ENCODE data around the gene SERAC1.
"Not testable (repeated sequence)": the region's sequence is repeated elsewhere in the genome, so short reads cannot be mapped to it uniquely, and the experiment has no call there.

Gene SERAC1

GRCh38 chr6:158168040-158168289 lies at the start of gene SERAC1:
Gene SERAC1 (minus strand): TSS chr6:158168262. CDS start chr6:158158363, 9,899 bp downstream.
- Histone ChIP-seq H3K79me2 (peaks cover 3% of the 10 kb centered on the region), H3K36me3 (ENCODE audit: control insufficient read depth, insufficient read depth, low read length) (no peaks in the 10 kb centered on the region), H3K4me2 (ENCODE audit: low read length) (peak within 1 kb of the TSS; percentile 94), H3K27ac (peak within 1 kb of the TSS; percentile 85), H3K4me3 (ENCODE audit: low read depth, low read length) (peak within 1 kb of the TSS; percentile 87), H3K27me3 (ENCODE audit: control insufficient read depth, insufficient read depth, low read length) (no peaks in the 10 kb centered on the region), H3K9me3 (ENCODE audit: control insufficient read depth, low read length) (no peaks in the 10 kb centered on the region), H3K4me1 (no peaks in the 10 kb centered on the region), H3K9ac (peak within 1 kb of the TSS; percentile 83), H2AFZ (peak within 1 kb of the TSS; percentile 100)
- no peak for TF ChIP-seq CTCF (IDR thresholded peaks at IDR 0.05)

GRCh38 chr6:158213925-158214674 lies 46.0 kb upstream of the SERAC1 start:
- H3K9me3 ChIP-seq (ENCODE audit: control insufficient read depth, low read length): no peaks in the 10 kb centered on the region
- no peaks in the 10 kb centered on the region for H3K36me3 ChIP-seq (ENCODE audit: control insufficient read depth, insufficient read depth, low read length)
- H3K27me3 ChIP-seq (ENCODE audit: control insufficient read depth, insufficient read depth, low read length): no peaks in the 10 kb centered on the region

GRCh38 chr6:158211273-158212055 lies 43.4 kb upstream of the SERAC1 start:
- H3K9ac ChIP-seq: no peak overlapping the region
- H3K27ac ChIP-seq: no peak overlapping the region
- no peak overlapping the region for H3K4me2 ChIP-seq (ENCODE audit: low read length)
- H3K36me3 ChIP-seq (ENCODE audit: control insufficient read depth, insufficient read depth, low read length): no peaks in the 10 kb centered on the region
- no peak for TF ChIP-seq CTCF (IDR thresholded peaks at IDR 0.05)
- H3K4me3 ChIP-seq (ENCODE audit: low read depth, low read length): no peak overlapping the region
- no peaks in the 10 kb centered on the region for H3K9me3 ChIP-seq (ENCODE audit: control insufficient read depth, low read length)
- H3K79me2 ChIP-seq: no peaks in the 10 kb centered on the region
- no peaks in the 10 kb centered on the region for H3K4me1 ChIP-seq
- H3K27me3 ChIP-seq (ENCODE audit: control insufficient read depth, insufficient read depth, low read length): no peaks in the 10 kb centered on the region
- H2AFZ ChIP-seq: no peak overlapping the region

More at GRCh38 chr6:158213925-158214674, 46.0 kb upstream of the SERAC1 start:
- Histone ChIP-seq H3K4me3 (ENCODE audit: low read depth, low read length) (no peak overlapping the region), H2AFZ (no peak overlapping the region), H3K4me1 (no peaks in the 10 kb centered on the region), H3K4me2 (ENCODE audit: low read length) (no peak overlapping the region), H3K9ac (no peak overlapping the region), H3K79me2 (no peaks in the 10 kb centered on the region), H3K27ac (no peak overlapping the region)
- peak; percentile 62 for TF ChIP-seq CTCF (IDR thresholded peaks at IDR 0.05)

GRCh38 chr6:158209582-158210333 lies 41.7 kb upstream of the SERAC1 start:
- not testable (repeated sequence) for H2AFZ ChIP-seq; H3K9me3 ChIP-seq (ENCODE audit: control insufficient read depth, low read length); H3K36me3 ChIP-seq (ENCODE audit: control insufficient read depth, insufficient read depth, low read length); H3K4me2 ChIP-seq (ENCODE audit: low read length); H3K4me1 ChIP-seq; H3K9ac ChIP-seq; H3K27ac ChIP-seq; H3K4me3 ChIP-seq (ENCODE audit: low read depth, low read length); H3K27me3 ChIP-seq (ENCODE audit: control insufficient read depth, insufficient read depth, low read length); H3K79me2 ChIP-seq

GRCh38 chr6:158208226-158209030 lies 40.4 kb upstream of the SERAC1 start:
- not testable (repeated sequence) for H3K9ac ChIP-seq; H3K4me2 ChIP-seq (ENCODE audit: low read length); H3K27ac ChIP-seq; H3K9me3 ChIP-seq (ENCODE audit: control insufficient read depth, low read length); H3K36me3 ChIP-seq (ENCODE audit: control insufficient read depth, insufficient read depth, low read length); H3K4me3 ChIP-seq (ENCODE audit: low read depth, low read length); H2AFZ ChIP-seq; H3K27me3 ChIP-seq (ENCODE audit: control insufficient read depth, insufficient read depth, low read length); H3K79me2 ChIP-seq; H3K4me1 ChIP-seq
